Right lobe of liver (tissue), 4 donors: ENCODE data around the gene DNAJB5.

ENCODE experiments used
- CTCF ChIP-seq, 4 donors: fragments of 200-600 bp in 3 of 4; fragments of 450-650 bp in 1 of 4; IDR thresholded peaks; one replicate each; pipeline versions ENCODE4 v1.5.1 to v1.8.0; 2016 to 2022; ENCODE audit warnings: antibody characterized with exemption in 4 of 4, mild to moderate bottlenecking in 2 of 4
- POLR2A ChIP-seq: fragments of 450-650 bp; IDR thresholded peaks from one replicate; pipeline ENCODE4 v1.6.1; 2017; ENCODE audit warnings: antibody characterized with exemption, mild to moderate bottlenecking
- donor health status: DM: no; HTN: no; CAD: no.
- donor health status: DM: no; HTN: no; CAD: no.
- donor health status: DM: no; HTN: yes; CAD: no.

DNA sequence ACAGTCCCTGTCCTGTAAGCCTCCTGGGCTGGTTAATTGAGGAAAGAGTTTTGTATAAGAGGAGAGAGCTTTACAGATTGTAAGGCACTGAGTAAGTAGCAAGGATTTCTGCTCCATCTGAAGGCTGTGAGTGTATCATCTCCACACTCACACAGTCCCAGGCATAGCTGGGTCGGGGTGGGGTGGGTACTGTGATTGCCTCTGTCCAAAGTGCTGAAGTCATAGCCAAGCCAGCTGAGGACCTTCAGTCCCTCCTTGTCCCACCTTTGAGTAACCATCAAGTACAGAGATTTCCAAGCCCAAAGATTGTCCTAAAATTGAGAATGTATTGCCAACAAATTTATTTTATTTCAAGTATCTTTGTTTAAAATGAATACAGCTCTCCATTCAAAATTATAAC, 5.5 kb upstream of the DNAJB5 start:
- no peak for TF ChIP-seq POLR2A
- no peak for TF ChIP-seq CTCF (IDR thresholded peaks at IDR 0.05)
